Measurements from ENCODE around the gene RBM27.
"Not testable (repeated sequence)": the region's sequence is repeated elsewhere in the genome, so short reads cannot be mapped to it uniquely, and the experiment has no call there.

The RBM27 gene

GRCh38 chr5:146193285-146193684 lies 10.1 kb upstream of the RBM27 start:
- no peak for TF ChIP-seq CTCF (IDR thresholded peaks at IDR 0.05; ENCODE audit: low read depth, low read length, missing control alignments)
- DNase-seq (ENCODE audit: low read depth) = no peak

GRCh38 chr5:146194997-146195396 lies 8.4 kb upstream of the RBM27 start:
- H3K4me3 ChIP-seq (ENCODE audit: low read depth, low read length); DNase-seq (ENCODE audit: low read depth): not testable (repeated sequence)

More at GRCh38 chr5:146193285-146193684, 10.1 kb upstream of the RBM27 start:
- no peak overlapping the region for H3K4me3 ChIP-seq (ENCODE audit: low read depth, low read length)

- no peak for DNase-seq (ENCODE audit: low read depth)
- TF ChIP-seq CTCF (IDR thresholded peaks at IDR 0.05; ENCODE audit: low read depth, low read length, missing control alignments) = no peak
Observed at GRCh38 chr5:146196459-146197048, 6.9 kb upstream of the RBM27 start.

GRCh38 chr5:146199176-146199815 lies 4.1 kb upstream of the RBM27 start:
- TF ChIP-seq CTCF (IDR thresholded peaks at IDR 0.05; ENCODE audit: low read depth, low read length, missing control alignments) = no peak
- DNase-seq (ENCODE audit: low read depth) = no peak
- no peak overlapping the region for H3K4me3 ChIP-seq (ENCODE audit: low read depth, low read length)

More at GRCh38 chr5:146196459-146197048, 6.9 kb upstream of the RBM27 start:
- no peak overlapping the region for H3K4me3 ChIP-seq (ENCODE audit: low read depth, low read length)

GRCh38 chr5:146201795-146202194 lies 1.6 kb upstream of the RBM27 start:
- not testable (repeated sequence) for DNase-seq (ENCODE audit: low read depth); H3K4me3 ChIP-seq (ENCODE audit: low read depth, low read length)

GRCh38 chr5:146203872-146204192 lies 427 bp downstream of the RBM27 start:
- DNase-seq (ENCODE audit: low read depth) = no peak
- peak overlapping the region; percentile 99 for H3K4me3 ChIP-seq (ENCODE audit: low read depth, low read length)
- TF ChIP-seq CTCF (IDR thresholded peaks at IDR 0.05; ENCODE audit: low read depth, low read length, missing control alignments) = no peak

GRCh38 chr5:146205499-146206202 lies 2.2 kb downstream of the RBM27 start:
- TF ChIP-seq CTCF (IDR thresholded peaks at IDR 0.05; ENCODE audit: low read depth, low read length, missing control alignments) = no peak
- peak overlapping the region; percentile 99 for H3K4me3 ChIP-seq (ENCODE audit: low read depth, low read length)
- no peak for DNase-seq (ENCODE audit: low read depth)

GRCh38 chr5:146206257-146206656 lies 2.9 kb downstream of the RBM27 start:
- H3K4me3 ChIP-seq (ENCODE audit: low read depth, low read length) = no peak overlapping the region; the same call in 1 of the 2 replicates
- TF ChIP-seq CTCF (IDR thresholded peaks at IDR 0.05; ENCODE audit: low read depth, low read length, missing control alignments) = no peak
- no peak for DNase-seq (ENCODE audit: low read depth)
